ENCODE data around the gene UNC5CL. TPM values are rescaled to one million over a fixed set of nuclear protein-coding genes. Genes with fewer than 3 reads are reported as not detected.

The UNC5CL gene
- total and polyA plus RNA-seq, 9 of the 15 experiments (the other 6 are each of a cell fraction or from before 2014, with no cell fraction given) = 0.07 to 1.8 (median 0.62) TPM; not detected in 1

DNA sequence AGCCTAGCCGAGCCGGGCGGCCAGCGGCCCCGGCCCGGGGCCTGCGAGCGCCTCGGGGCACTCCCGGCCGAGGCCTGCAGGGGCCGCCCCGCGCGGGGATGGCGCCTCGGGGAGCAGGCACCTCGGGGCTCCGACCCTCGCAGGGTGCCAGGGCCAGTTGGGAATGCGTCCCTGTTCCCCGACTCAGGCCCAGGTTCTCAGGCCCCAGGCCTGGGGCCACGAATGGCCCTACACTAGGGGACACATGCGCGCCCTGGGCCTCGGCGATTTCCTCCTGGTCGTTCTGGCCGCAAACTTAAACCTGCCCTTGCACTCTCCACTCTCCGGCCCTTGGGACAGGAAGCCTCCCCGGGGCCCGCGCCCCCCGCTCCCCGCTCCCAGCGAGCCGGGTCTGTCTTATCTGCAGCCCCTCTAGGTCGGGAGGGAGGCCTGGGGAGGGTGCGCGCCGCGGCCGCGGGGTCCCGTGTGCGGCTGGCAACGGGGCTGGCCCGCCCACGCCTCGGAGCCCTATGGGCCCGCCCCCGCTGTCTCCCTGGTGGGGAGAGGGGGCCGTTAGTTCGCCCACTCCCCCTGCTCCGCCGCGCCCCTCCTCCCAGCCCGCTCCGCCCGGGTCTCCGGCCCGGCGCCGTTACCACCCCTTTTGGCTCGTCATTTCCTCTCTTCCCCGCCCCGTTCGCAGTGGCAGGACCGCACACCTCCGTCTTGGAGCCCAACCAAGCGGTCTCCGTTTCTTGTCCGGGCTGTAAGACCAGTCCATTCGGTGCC is 34.4 kb upstream of the UNC5CL start (continued):
- TF ChIP-seq, protein P1, sequence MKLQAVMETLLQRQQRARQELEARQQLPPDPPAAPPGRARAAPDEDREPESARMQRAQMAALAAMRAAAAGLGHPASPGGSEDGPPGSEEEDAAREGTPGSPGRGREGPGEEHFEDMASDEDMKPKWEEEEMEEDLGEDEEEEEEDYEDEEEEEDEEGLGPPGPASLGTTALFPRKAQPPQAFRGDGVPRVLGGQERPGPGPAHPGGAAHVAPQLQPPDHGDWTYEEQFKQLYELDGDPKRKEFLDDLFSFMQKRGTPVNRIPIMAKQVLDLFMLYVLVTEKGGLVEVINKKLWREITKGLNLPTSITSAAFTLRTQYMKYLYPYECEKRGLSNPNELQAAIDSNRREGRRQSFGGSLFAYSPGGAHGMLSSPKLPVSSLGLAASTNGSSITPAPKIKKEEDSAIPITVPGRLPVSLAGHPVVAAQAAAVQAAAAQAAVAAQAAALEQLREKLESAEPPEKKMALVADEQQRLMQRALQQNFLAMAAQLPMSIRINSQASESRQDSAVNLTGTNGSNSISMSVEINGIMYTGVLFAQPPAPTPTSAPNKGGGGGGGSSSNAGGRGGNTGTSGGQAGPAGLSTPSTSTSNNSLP (IDR thresholded peaks at IDR 0.05; ENCODE audit: borderline replicate concordance, low read depth, low read length) = no peak
- TF ChIP-seq ZNF146 (CRISPR knock-in tag; IDR thresholded peaks at IDR 0.05; ENCODE audit: unreplicated experiment) (no peak), ZNF444 (CRISPR knock-in tag; IDR thresholded peaks at IDR 0.05) (no peak), ZNF696 (CRISPR knock-in tag; conservative IDR thresholded peaks at IDR 0.05) (no peak), RBM34 (IDR thresholded peaks at IDR 0.05; ENCODE audit: borderline replicate concordance, insufficient read depth, low read length) (no peak), SNRNP70 (optimal IDR thresholded peaks at IDR 0.05; ENCODE audit: low read depth, low read length) (no peak)
- TF ChIP-seq, protein P2, sequence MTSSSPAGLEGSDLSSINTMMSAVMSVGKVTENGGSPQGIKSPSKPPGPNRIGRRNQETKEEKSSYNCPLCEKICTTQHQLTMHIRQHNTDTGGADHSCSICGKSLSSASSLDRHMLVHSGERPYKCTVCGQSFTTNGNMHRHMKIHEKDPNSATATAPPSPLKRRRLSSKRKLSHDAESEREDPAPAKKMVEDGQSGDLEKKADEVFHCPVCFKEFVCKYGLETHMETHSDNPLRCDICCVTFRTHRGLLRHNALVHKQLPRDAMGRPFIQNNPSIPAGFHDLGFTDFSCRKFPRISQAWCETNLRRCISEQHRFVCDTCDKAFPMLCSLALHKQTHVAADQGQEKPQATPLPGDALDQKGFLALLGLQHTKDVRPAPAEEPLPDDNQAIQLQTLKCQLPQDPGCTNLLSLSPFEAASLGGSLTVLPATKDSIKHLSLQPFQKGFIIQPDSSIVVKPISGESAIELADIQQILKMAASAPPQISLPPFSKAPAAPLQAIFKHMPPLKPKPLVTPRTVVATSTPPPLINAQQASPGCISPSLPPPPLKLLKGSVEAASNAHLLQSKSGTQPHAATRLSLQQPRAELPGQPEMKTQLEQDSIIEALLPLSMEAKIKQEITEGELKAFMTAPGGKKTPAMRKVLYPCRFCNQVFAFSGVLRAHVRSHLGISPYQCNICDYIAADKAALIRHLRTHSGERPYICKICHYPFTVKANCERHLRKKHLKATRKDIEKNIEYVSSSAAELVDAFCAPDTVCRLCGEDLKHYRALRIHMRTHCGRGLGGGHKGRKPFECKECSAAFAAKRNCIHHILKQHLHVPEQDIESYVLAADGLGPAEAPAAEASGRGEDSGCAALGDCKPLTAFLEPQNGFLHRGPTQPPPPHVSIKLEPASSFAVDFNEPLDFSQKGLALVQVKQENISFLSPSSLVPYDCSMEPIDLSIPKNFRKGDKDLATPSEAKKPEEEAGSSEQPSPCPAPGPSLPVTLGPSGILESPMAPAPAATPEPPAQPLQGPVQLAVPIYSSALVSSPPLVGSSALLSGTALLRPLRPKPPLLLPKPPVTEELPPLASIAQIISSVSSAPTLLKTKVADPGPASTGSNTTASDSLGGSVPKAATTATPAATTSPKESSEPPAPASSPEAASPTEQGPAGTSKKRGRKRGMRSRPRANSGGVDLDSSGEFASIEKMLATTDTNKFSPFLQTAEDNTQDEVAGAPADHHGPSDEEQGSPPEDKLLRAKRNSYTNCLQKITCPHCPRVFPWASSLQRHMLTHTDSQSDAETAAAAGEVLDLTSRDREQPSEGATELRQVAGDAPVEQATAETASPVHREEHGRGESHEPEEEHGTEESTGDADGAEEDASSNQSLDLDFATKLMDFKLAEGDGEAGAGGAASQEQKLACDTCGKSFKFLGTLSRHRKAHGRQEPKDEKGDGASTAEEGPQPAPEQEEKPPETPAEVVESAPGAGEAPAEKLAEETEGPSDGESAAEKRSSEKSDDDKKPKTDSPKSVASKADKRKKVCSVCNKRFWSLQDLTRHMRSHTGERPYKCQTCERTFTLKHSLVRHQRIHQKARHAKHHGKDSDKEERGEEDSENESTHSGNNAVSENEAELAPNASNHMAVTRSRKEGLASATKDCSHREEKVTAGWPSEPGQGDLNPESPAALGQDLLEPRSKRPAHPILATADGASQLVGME (CRISPR knock-in tag; IDR thresholded peaks at IDR 0.05) = peak; percentile 37; the same call in 1 of the 2 replicates
- TF ChIP-seq, protein P3, sequence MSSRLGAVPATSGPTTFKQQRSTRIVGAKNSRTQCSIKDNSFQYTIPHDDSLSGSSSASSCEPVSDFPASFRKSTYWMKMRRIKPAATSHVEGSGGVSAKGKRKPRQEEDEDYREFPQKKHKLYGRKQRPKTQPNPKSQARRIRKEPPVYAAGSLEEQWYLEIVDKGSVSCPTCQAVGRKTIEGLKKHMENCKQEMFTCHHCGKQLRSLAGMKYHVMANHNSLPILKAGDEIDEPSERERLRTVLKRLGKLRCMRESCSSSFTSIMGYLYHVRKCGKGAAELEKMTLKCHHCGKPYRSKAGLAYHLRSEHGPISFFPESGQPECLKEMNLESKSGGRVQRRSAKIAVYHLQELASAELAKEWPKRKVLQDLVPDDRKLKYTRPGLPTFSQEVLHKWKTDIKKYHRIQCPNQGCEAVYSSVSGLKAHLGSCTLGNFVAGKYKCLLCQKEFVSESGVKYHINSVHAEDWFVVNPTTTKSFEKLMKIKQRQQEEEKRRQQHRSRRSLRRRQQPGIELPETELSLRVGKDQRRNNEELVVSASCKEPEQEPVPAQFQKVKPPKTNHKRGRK (tag; IDR thresholded peaks at IDR 0.05) = no peak
- TF ChIP-seq, protein P4, sequence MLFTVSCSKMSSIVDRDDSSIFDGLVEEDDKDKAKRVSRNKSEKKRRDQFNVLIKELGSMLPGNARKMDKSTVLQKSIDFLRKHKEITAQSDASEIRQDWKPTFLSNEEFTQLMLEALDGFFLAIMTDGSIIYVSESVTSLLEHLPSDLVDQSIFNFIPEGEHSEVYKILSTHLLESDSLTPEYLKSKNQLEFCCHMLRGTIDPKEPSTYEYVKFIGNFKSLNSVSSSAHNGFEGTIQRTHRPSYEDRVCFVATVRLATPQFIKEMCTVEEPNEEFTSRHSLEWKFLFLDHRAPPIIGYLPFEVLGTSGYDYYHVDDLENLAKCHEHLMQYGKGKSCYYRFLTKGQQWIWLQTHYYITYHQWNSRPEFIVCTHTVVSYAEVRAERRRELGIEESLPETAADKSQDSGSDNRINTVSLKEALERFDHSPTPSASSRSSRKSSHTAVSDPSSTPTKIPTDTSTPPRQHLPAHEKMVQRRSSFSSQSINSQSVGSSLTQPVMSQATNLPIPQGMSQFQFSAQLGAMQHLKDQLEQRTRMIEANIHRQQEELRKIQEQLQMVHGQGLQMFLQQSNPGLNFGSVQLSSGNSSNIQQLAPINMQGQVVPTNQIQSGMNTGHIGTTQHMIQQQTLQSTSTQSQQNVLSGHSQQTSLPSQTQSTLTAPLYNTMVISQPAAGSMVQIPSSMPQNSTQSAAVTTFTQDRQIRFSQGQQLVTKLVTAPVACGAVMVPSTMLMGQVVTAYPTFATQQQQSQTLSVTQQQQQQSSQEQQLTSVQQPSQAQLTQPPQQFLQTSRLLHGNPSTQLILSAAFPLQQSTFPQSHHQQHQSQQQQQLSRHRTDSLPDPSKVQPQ (CRISPR knock-in tag; IDR thresholded peaks at IDR 0.05; ENCODE audit: borderline replicate concordance) = no peak
- TF ChIP-seq, protein P5, sequence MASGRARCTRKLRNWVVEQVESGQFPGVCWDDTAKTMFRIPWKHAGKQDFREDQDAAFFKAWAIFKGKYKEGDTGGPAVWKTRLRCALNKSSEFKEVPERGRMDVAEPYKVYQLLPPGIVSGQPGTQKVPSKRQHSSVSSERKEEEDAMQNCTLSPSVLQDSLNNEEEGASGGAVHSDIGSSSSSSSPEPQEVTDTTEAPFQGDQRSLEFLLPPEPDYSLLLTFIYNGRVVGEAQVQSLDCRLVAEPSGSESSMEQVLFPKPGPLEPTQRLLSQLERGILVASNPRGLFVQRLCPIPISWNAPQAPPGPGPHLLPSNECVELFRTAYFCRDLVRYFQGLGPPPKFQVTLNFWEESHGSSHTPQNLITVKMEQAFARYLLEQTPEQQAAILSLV (tag; IDR thresholded peaks at IDR 0.05) = no peak
- TF ChIP-seq, protein P6, sequence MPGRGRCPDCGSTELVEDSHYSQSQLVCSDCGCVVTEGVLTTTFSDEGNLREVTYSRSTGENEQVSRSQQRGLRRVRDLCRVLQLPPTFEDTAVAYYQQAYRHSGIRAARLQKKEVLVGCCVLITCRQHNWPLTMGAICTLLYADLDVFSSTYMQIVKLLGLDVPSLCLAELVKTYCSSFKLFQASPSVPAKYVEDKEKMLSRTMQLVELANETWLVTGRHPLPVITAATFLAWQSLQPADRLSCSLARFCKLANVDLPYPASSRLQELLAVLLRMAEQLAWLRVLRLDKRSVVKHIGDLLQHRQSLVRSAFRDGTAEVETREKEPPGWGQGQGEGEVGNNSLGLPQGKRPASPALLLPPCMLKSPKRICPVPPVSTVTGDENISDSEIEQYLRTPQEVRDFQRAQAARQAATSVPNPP (IDR thresholded peaks at IDR 0.05; ENCODE audit: borderline replicate concordance, insufficient read depth, insufficient read length) = no peak

Data from K562 (cell line).